Lower leg skin (tissue), 3 donors: ENCODE results near the gene TAF10.

Experiments used
- CTCF ChIP-seq, 3 donors: fragments of 450-650 bp; IDR thresholded peaks; one replicate each; pipeline ENCODE4 v1.5.1; 2016; ENCODE audit warnings: antibody characterized with exemption in 3 of 3, mild to moderate bottlenecking in 3 of 3, moderate library complexity in 2 of 3
- POLR2A ChIP-seq, 2 donors: fragments of 450-650 bp; IDR thresholded peaks; one replicate each; pipeline ENCODE4 v1.6.1; 2016 to 2017; ENCODE audit warnings: antibody characterized with exemption in 2 of 2, mild to moderate bottlenecking in 1 of 2, moderate library complexity in 1 of 2

- TF ChIP-seq POLR2A (IDR thresholded peaks at IDR 0.05) (peak in 1 of 2 donors; percentile 49), CTCF (IDR thresholded peaks at IDR 0.05) (peak in 1 of 3 donors; percentile 12)
These were observed at the start of gene TAF10 for GRCh38 chr11:6612213-6613041.
